ENCODE data around the gene PDXDC1.

PDXDC1 gene

GRCh38 chr16:14957576-14958322 is 17.1 kb upstream of the PDXDC1 start:
- Mint-ChIP-seq H3K27me3 (ENCODE audit: low read depth) (peaks cover 17% of the 10 kb centered on the region), H3K4me1 (peaks cover 8% of the 10 kb centered on the region), H3K36me3 (ENCODE audit: low read depth) (no peaks in the 10 kb centered on the region), H3K27ac (peak overlapping the region; percentile 14 to 74 (median 51)), H3K4me3 (no peak overlapping the region), H3K9me3 (peaks cover 2% of the 10 kb centered on the region)
- no peak for TF ChIP-seq CTCF (IDR thresholded peaks at IDR 0.05; ENCODE audit: unreplicated experiment in 3 of 3)

GRCh38 chr16:14958323-14958600 is 16.6 kb upstream of the PDXDC1 start:
- no peak for TF ChIP-seq CTCF (IDR thresholded peaks at IDR 0.05; ENCODE audit: unreplicated experiment in 3 of 3)
- Mint-ChIP-seq H3K27ac (peak overlapping the region in 1 of 3 experiments; percentile 23), H3K27me3 (ENCODE audit: low read depth) (peaks cover 17% of the 10 kb centered on the region), H3K4me1 (peaks cover 8% of the 10 kb centered on the region), H3K4me3 (no peak overlapping the region), H3K36me3 (ENCODE audit: low read depth) (no peaks in the 10 kb centered on the region), H3K9me3 (peaks cover 5% of the 10 kb centered on the region)

- H3K9me3 Mint-ChIP-seq, result peaks cover 8% of the 10 kb centered on the region
- no peak for TF ChIP-seq CTCF (IDR thresholded peaks at IDR 0.05; ENCODE audit: unreplicated experiment in 3 of 3)
- H3K36me3 Mint-ChIP-seq (ENCODE audit: low read depth), result no peaks in the 10 kb centered on the region
- no peak overlapping the region for H3K4me3 Mint-ChIP-seq
- peaks cover 8% of the 10 kb centered on the region for H3K4me1 Mint-ChIP-seq
- H3K27ac Mint-ChIP-seq, result no peak overlapping the region
- H3K27me3 Mint-ChIP-seq (ENCODE audit: low read depth), result peaks cover 17% of the 10 kb centered on the region
Measured at GRCh38 chr16:14958970-14959369, 15.9 kb upstream of the PDXDC1 start.

- Mint-ChIP-seq H3K27ac (no peak overlapping the region), H3K27me3 (ENCODE audit: low read depth) (peaks cover 23% of the 10 kb centered on the region), H3K4me1 (peaks cover 8% of the 10 kb centered on the region), H3K36me3 (ENCODE audit: low read depth) (no peaks in the 10 kb centered on the region), H3K4me3 (no peak overlapping the region), H3K9me3 (peaks cover 8% of the 10 kb centered on the region)
- no peak for TF ChIP-seq CTCF (IDR thresholded peaks at IDR 0.05; ENCODE audit: unreplicated experiment in 3 of 3)
Measured at GRCh38 chr16:14961405-14962186, 13.2 kb upstream of the PDXDC1 start.

GRCh38 chr16:14963281-14964173 is 11.3 kb upstream of the PDXDC1 start:
- H3K27ac Mint-ChIP-seq, result no peak overlapping the region
- H3K4me3 Mint-ChIP-seq, result no peak overlapping the region
- H3K36me3 Mint-ChIP-seq (ENCODE audit: low read depth), result no peaks in the 10 kb centered on the region
- H3K4me1 Mint-ChIP-seq, result no peaks in the 10 kb centered on the region
- H3K9me3 Mint-ChIP-seq, result peaks cover 6% of the 10 kb centered on the region
- peaks cover 33% of the 10 kb centered on the region for H3K27me3 Mint-ChIP-seq (ENCODE audit: low read depth)
- no peak for TF ChIP-seq CTCF (IDR thresholded peaks at IDR 0.05; ENCODE audit: unreplicated experiment in 3 of 3)
